ENCODE results near the gene LTBP1. TPM values are rescaled to one million over a fixed set of nuclear protein-coding genes. Genes with fewer than 3 reads are reported as not detected.

Gene LTBP1
- total RNA-seq, 1 experiment from 2014 or later: 12.5 TPM

GRCh38 chr2:33395655-33396249, 449.0 kb downstream of the LTBP1 start:
- in situ Hi-C loops (cut with HindIII; ENCODE audit: low pct_unique_long_range_greater_than_20kb, low sequenced_read_pairs) (no loop called here), intact Hi-C loops (cut with micrococcal nuclease; ENCODE audit: unreplicated experiment) (loop anchor here (10.0 kb wide), 1 partner anchor 841 kb away; no protein-coding TSS in a partner anchor)
- ChIA-PET CTCF (interaction anchor here (0.5 to 1.0 kb wide), 16 partner anchors 22 to 713 kb away, joined by 3 to 6 read pairs (median 3); no protein-coding TSS in a partner anchor), POLR2A (no interaction called here)
- no peaks in the 10 kb centered on the region for H3K9me3 ChIP-seq (ENCODE audit: control insufficient read depth, insufficient read depth, low read depth, low read length)
- no peak overlapping the region for H3K27ac ChIP-seq (ENCODE audit: low read length)
- peak; percentile 81 for TF ChIP-seq CTCF (IDR thresholded peaks at IDR 0.05)
- no peak for TF ChIP-seq REST (IDR thresholded peaks at IDR 0.05; ENCODE audit: insufficient read depth in 1 of 2, low read depth in 2 of 2, low read length in 1 of 2)
- H3K4me1 ChIP-seq (ENCODE audit: control insufficient read depth, insufficient read depth, low read length): no peaks in the 10 kb centered on the region
- no peak overlapping the region for H3K4me3 ChIP-seq (ENCODE audit: low read depth in 2 of 2, low read length in 2 of 2)
- peak; percentile 83 for ATAC-seq
- no TSS peak for BruUV-seq (replicated peaks)
- H3K27me3 ChIP-seq (ENCODE audit: control insufficient read depth, insufficient read depth, low read length): no peaks in the 10 kb centered on the region
- no peak for DNase-seq (ENCODE audit: low read depth, low spot score)
- H3K36me3 ChIP-seq (ENCODE audit: control insufficient read depth, insufficient read depth, low read length): no peaks in the 10 kb centered on the region

- H3K27me3 ChIP-seq (ENCODE audit: control insufficient read depth, insufficient read depth, low read length): no peaks in the 10 kb centered on the region
- H3K27ac ChIP-seq (ENCODE audit: low read length): no peak overlapping the region
- TF ChIP-seq POLR2AphosphoS5 (IDR thresholded peaks at IDR 0.05; ENCODE audit: low read depth, low read length) (no peak), REST (IDR thresholded peaks at IDR 0.05; ENCODE audit: insufficient read depth in 1 of 2, low read depth in 2 of 2, low read length in 1 of 2) (no peak), TCF7L2 (IDR thresholded peaks at IDR 0.05; ENCODE audit: low read depth, low read length) (no peak), CTCF (IDR thresholded peaks at IDR 0.05) (no peak), SIN3A (IDR thresholded peaks at IDR 0.05; ENCODE audit: borderline replicate concordance, insufficient read depth, low read depth, low read length) (no peak)
- peaks cover 8% of the 10 kb centered on the region; the same call in 1 of the 2 replicates for H3K9me3 ChIP-seq (ENCODE audit: control insufficient read depth, insufficient read depth, low read depth, low read length)
- H3K4me1 ChIP-seq (ENCODE audit: control insufficient read depth, insufficient read depth, low read length): no peaks in the 10 kb centered on the region
- H3K36me3 ChIP-seq (ENCODE audit: control insufficient read depth, insufficient read depth, low read length): no peaks in the 10 kb centered on the region
- H3K4me3 ChIP-seq (ENCODE audit: low read depth in 2 of 2, low read length in 2 of 2): no peak overlapping the region
- no peak for ATAC-seq
- intact Hi-C loops (cut with micrococcal nuclease; ENCODE audit: unreplicated experiment): no loop called here
- CTCF ChIA-PET: no interaction called here
- no TSS peak for BruUV-seq (replicated peaks)
- in situ Hi-C loops (cut with HindIII; ENCODE audit: low pct_unique_long_range_greater_than_20kb, low sequenced_read_pairs): no loop called here
- POLR2A ChIA-PET: no interaction called here
- no peak for DNase-seq (ENCODE audit: low read depth, low spot score)
These were observed 457.6 kb downstream of the LTBP1 start for GRCh38 chr2:33404321-33404720.

Measured in Panc1 (cell line).